ENCODE results near the gene HMCN2.

DNA sequence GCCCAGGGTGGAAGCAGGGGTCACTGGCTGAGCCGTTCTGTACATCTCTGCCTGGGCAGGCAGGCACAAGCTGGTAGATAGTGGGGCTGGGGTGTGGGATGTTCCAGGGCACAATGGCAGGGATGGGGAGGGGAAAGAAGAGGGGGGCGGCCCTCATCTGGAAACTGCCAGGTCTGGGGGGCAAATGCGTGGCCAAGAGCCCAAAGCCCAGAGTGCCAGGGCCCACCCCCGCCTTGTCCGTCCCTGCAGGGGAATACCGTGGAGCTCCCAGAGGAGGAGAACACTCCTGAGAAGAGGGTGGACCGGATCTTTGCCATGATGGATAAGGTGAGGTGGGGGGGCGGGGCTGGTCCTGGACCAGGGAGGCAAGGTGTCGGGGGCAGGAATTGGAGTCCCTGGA lies 42.7 kb upstream of the HMCN2 start:
- TF ChIP-seq, protein P1, sequence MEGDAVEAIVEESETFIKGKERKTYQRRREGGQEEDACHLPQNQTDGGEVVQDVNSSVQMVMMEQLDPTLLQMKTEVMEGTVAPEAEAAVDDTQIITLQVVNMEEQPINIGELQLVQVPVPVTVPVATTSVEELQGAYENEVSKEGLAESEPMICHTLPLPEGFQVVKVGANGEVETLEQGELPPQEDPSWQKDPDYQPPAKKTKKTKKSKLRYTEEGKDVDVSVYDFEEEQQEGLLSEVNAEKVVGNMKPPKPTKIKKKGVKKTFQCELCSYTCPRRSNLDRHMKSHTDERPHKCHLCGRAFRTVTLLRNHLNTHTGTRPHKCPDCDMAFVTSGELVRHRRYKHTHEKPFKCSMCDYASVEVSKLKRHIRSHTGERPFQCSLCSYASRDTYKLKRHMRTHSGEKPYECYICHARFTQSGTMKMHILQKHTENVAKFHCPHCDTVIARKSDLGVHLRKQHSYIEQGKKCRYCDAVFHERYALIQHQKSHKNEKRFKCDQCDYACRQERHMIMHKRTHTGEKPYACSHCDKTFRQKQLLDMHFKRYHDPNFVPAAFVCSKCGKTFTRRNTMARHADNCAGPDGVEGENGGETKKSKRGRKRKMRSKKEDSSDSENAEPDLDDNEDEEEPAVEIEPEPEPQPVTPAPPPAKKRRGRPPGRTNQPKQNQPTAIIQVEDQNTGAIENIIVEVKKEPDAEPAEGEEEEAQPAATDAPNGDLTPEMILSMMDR (IDR thresholded peaks at IDR 0.05) = no peak
- no peak for TF ChIP-seq EP300 (IDR thresholded peaks at IDR 0.05)
- TF ChIP-seq BHLHE40 (IDR thresholded peaks at IDR 0.05; ENCODE audit: low read depth, low read length) = no peak
- TF ChIP-seq, protein P2, sequence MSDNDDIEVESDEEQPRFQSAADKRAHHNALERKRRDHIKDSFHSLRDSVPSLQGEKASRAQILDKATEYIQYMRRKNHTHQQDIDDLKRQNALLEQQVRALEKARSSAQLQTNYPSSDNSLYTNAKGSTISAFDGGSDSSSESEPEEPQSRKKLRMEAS (IDR thresholded peaks at IDR 0.05) = no peak
- TF ChIP-seq RCOR1 (IDR thresholded peaks at IDR 0.05; ENCODE audit: low read depth, low read length) = no peak
- TF ChIP-seq, protein P3, sequence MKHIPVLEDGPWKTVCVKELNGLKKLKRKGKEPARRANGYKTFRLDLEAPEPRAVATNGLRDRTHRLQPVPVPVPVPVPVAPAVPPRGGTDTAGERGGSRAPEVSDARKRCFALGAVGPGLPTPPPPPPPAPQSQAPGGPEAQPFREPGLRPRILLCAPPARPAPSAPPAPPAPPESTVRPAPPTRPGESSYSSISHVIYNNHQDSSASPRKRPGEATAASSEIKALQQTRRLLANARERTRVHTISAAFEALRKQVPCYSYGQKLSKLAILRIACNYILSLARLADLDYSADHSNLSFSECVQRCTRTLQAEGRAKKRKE (CRISPR knock-in tag; IDR thresholded peaks at IDR 0.05; ENCODE audit: low read depth) = no peak
